ENCODE data around the gene RING1.
A peak's percentile ranks its signal among the peaks of the same experiment; 100 is the strongest.

RING1 gene

GRCh38 chr6:33247977-33248642 lies 39.8 kb downstream of the RING1 start:
- DNase-seq (ENCODE audit: low read depth) = peak; percentile 86

- no peak for DNase-seq (ENCODE audit: low read depth)
These were observed 40.3 kb downstream of the RING1 start for GRCh38 chr6:33248643-33248931.

DNA sequence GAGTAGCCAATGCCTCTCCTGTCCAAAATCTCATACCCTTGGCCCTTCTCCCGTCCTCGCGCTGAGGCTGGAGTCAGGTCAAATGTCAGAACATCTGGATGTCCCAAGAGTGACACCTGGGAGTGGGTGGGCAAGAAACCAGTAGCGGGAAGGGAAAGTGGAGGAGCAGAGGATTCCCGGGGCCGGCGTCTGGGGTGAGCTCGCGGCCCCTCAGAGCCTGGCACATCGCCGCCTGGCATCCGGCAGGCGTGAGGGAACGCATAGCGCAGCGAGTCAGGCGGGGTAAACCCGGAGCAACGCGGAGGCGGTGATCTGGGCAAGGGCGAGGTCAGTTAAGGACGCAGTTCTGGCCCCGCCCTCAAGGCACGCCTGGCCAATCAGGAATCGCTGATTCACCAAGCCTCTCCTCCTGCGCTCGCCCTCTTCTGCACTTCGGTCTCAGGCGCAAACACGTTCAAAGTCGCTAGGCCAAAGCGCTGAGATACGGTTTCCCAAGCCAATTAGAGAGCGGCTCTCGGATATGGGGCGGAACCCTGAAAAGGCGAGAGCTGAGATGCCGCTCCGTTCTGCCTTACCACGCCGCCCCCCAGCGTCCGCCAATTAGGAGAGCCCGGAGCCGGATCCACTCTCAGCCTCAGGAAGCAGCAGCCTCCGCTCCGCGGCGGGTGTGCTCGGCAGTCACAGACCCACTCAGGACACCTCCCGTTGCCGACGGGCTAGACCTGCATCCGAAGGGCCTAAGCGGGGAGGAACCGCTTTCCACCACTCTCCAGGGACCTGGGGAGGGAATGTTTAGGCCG lies 40.8 kb downstream of the RING1 start:
- peak; percentile 93 for DNase-seq (ENCODE audit: low read depth)

- DNase-seq (ENCODE audit: low read depth) = no peak
These were observed 41.7 kb downstream of the RING1 start for GRCh38 chr6:33249732-33250630.

DNA sequence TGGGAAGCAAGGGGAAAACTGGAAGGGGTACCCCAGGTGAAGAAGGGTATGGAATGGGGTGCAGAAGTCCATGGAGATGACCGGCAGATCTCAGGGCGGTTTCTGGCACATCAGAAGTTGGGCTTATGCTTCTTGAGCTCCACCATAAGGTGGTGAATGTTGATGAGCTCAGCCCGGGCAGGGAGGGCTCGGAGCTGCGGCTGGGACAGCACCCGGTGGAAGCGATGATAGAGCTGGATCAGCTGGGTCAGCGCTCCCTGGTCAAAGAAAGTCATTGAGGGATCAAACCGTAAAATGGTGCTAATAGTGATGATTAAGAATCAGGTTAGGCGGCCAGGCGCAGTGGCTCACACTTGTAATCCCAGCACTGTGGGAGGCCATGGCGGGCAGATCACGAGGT lies 42.4 kb downstream of the RING1 start:
- no peak for DNase-seq (ENCODE audit: low read depth)

DNA sequence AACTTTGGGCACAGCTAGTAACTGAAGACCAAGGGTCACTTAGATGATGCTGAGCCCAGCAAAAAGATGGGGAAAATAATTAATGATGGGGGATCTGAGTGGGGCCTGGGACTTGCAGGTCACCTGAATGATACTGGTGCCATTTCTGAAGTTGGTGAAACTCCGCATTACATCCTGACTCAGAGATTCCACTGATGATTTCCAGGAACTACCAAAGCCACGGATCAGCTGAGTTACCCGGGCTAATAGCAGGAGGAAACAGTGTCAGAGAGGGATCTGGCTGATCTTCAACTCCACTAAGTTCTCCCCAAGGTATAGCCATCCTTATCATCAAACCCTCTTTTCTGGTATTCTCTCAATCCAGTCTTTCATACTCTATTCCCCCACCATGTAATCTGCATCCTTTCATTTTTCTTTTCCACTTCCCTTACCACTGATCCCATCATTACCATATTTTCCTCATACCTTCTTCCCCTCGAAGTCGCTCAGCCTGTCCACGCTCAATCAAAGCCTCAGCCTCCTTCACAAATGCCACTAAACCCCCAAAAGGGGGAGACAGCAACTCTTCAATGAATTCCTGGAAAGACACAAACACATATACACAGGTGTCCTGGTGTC lies 43.2 kb downstream of the RING1 start:
- no peak for DNase-seq (ENCODE audit: low read depth)

- no peak for DNase-seq (ENCODE audit: low read depth)
These were observed 44.5 kb downstream of the RING1 start for GRCh38 chr6:33252759-33253158.

DNA sequence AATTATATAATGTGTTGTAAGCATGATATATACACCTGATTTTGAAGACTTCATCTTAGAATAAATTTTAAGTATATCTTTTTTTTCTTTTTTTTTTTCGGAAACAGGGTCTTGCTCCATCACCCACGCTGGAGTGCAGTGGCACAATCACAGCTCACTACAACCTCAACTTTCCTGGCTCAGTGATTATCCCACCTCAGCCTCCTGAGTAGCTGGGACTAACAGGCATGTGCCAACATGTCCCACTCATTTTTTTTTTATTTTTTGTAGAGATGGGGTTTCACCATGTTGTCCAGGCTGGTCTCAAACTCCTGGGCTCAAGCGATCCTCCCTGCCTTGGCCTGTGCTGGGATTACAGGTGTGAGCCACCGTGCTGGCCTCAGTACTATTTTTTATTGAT lies 46.3 kb downstream of the RING1 start:
- no peak for DNase-seq (ENCODE audit: low read depth)

DNA sequence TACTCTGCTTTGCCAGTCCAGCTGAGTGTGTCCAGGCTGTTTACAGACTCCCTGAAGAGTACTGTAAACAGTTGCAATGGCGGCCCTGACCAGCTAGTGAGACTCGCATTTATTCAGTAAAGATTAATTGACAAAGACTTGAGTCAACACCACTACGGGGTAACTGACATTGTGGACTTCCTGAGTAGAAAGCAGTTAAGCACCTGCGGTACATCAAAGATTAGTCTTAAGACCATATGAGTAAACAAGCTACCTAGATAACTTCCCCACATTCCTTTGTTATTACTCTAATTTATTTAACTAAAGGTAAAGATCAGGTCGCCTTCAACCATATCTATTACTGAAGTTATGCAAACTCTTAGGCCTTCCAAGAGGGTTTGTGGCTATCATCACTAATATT lies 50.7 kb downstream of the RING1 start:
- DNase-seq (ENCODE audit: low read depth) = no peak
